OCI-M2 (cell line): ENCODE results near the gene BRCA1.
"Not testable (repeated sequence)": the region's sequence is repeated elsewhere in the genome, so short reads cannot be mapped to it uniquely, and the experiment has no call there.

ENCODE experiments used
- DNase-seq: peaks from one replicate; lab custom pipeline; 2025; ENCODE audit not compliant: unreplicated experiment; lab: John Stamatoyannopoulos, UW

BRCA1 gene

DNA sequence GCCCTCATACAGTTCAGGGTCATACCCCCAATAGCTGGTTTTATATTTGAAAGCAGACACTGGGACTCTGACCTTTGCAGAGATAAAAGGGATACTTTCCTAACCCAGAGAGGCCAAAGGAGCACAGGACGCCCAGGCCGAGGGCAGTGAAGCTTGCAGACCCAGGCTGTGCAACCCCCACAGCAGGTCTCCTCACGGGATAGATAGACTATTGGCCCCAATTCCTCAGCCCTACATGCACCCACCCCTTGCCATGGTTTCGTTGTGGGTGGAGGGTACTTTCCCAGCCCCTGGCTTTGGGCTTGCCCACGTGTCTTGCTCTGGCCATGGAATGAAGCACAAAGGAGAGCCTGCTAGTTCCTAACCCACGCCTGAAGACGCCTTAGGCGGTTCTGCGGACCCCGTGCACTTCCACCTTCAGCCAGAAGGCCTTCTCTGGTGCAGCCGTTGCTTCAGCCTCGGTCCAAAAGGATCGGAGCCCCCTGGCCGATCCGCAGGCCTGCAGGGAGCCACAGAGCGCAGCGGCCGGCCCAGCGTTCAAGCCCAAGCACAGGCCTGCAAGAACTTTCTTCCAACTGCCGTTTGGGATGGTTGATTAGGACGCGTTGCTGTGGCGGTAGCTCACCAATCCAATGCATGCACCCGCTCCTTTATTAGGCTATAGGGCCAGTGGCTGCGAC, 9.8 kb upstream of the BRCA1 start:
- DNase-seq, result no peak

DNA sequence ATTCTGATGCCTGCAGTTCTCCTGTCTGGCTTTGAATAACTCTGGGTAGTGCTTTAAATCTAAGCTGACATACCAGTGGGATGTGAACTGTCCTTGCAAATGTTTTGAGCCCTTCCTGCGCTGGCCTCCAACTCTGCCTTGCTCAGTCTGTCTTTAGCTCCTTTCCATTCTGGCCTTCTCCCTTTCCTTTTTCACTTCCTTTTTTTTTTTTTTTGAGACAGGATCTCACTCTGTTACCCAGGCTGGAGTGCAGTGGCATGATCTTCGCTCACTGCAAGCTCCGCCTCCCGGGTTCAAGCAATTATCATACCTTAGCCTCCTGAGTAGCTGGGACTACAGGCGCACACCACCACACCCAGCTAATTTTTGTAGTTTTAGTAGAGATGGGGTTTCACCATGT, 8.3 kb upstream of the BRCA1 start:
- DNase-seq, result not testable (repeated sequence)

- DNase-seq, result no peak
These were observed 7.0 kb upstream of the BRCA1 start for GRCh38 chr17:43132117-43132516.

DNA sequence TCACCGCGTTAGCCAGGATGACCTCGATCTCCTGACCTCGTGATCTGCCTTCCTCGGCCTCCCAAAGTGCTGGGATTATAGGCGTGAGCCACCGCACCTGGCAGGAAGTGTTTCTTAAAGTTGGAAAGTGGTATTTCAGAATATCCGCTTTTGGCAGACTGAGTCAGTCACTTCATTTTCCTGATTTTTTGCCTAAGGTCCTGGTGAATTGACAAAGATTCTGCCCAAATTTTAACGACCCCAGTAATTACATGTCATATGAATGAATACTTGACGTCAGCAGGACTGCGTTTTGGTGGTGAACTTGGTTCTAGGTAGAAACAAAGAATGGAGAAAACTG, 4.5 kb upstream of the BRCA1 start:
- DNase-seq, result no peak

- DNase-seq, result not testable (repeated sequence)
These were observed 2.2 kb upstream of the BRCA1 start for GRCh38 chr17:43127333-43127876.

- no peak for DNase-seq
These were observed 1.7 kb upstream of the BRCA1 start for GRCh38 chr17:43126911-43127290.

- no peak for DNase-seq
These were observed 1.1 kb upstream of the BRCA1 start for GRCh38 chr17:43125967-43126910.

- no peak for DNase-seq
These were observed 6.2 kb downstream of the BRCA1 start for GRCh38 chr17:43118679-43119615.

DNA sequence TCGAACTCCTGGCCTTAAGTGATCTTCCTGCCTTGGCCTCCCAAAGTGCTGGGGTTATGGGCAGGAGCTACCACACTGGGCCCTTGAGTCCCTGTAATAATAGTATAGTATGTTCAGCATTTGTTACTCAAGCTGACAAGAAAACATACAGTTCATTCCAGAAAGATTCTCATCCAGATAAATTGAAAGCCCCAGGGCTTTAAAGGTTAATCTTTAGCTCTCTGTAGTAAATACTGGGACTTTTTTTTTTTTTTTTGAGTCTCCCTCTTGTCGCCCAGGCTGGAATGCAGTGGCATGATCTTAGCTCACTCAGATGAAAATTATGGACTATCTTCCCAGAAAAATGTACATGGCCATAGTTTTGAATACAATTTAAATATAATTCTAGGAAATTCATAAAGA, 11.0 kb downstream of the BRCA1 start:
- no peak for DNase-seq

- no peak for DNase-seq
These were observed 18.6 kb downstream of the BRCA1 start for GRCh38 chr17:43106552-43106951.

DNA sequence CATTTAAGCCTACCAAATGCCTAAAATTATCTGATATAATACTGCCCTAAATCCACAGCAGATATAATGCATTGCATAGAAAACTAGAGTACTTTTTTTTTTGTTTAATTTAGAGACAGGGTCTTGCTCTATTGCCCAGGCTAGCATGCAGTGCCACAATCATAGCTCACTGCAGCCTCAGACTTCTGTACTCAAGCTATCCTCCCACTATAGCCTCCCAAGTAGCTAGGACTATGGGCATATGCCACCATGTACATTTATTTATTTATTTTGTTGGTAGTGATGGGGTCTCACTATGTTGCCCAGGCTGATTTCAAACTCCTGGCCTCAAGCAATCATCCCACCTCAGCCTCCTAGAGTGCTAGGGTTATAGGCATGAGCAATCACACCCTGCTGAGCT, 20.0 kb downstream of the BRCA1 start:
- no peak for DNase-seq

DNA sequence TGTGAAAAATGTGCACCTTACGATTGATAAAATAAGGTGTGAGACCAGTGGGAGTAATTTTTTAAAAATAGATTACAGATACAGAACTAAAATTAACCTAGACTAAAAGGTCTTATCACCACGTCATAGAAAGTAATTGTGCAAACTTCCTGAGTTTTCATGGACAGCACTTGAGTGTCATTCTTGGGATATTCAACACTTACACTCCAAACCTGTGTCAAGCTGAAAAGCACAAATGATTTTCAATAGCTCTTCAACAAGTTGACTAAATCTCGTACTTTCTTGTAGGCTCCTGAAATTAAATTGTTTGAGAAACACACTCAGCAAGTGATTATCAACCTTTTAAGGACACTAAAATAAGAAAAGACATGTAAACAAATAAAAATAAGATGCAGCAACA, 20.5 kb downstream of the BRCA1 start:
- DNase-seq, result no peak

DNA sequence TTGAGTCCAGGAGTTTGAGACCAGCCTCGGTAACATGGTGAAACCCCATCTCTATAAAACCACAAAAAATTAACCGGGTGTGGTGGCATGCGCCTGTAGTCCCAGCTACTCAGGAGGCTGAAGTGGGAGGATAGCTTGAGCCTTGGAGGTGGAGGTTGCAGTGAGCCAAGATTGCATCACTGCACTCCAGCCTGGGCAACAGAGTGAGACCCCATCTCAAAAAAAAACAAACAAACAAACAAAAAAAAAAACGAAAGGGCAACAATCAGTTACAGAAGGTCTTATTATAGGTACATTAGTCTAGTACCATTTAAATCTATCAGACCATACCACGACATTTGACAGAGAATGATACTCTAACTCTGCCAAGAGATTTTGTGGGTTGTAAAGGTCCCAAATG, 29.8 kb downstream of the BRCA1 start:
- DNase-seq, result not testable (repeated sequence)

DNA sequence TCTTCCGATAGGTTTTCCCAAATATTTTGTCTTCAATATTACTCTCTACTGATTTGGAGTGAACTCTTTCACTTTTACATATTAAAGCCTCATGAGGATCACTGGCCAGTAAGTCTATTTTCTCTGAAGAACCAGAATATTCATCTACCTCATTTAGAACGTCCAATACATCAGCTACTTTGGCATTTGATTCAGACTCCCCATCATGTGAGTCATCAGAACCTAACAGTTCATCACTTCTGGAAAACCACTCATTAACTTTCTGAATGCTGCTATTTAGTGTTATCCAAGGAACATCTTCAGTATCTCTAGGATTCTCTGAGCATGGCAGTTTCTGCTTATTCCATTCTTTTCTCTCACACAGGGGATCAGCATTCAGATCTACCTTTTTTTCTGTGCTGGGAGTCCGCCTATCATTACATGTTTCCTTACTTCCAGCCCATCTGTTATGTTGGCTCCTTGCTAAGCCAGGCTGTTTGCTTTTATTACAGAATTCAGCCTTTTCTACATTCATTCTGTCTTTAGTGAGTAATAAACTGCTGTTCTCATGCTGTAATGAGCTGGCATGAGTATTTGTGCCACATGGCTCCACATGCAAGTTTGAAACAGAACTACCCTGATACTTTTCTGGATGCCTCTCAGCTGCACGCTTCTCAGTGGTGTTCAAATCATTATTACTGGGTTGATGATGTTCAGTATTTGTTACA, 30.9 kb downstream of the BRCA1 start:
- DNase-seq, result no peak

DNA sequence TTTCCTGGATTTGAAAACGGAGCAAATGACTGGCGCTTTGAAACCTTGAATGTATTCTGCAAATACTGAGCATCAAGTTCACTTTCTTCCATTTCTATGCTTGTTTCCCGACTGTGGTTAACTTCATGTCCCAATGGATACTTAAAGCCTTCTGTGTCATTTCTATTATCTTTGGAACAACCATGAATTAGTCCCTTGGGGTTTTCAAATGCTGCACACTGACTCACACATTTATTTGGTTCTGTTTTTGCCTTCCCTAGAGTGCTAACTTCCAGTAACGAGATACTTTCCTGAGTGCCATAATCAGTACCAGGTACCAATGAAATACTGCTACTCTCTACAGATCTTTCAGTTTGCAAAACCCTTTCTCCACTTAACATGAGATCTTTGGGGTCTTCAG, 32.3 kb downstream of the BRCA1 start:
- no peak for DNase-seq

DNA sequence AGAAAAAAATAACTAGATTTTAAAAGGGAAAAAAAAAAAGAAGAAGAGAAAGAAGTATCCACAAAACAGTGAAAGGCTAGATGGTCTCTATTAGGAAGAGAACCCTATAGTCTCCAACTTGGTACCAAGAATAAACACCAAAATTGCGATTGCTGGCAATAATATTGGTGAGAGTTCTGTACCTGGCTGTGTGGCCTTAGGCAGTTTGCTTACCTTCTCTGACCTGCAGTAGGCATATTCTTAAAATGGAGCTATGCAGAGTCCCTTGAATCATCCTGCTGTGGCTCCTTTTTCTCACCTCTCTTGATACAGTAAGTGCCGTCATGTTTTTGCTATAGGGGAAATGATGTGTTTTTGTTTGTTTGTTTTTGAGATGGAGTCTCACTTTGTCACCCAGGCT, 35.1 kb downstream of the BRCA1 start:
- DNase-seq, result no peak

GRCh38 chr17:43085474-43085873, 39.7 kb downstream of the BRCA1 start:
- no peak for DNase-seq

DNA sequence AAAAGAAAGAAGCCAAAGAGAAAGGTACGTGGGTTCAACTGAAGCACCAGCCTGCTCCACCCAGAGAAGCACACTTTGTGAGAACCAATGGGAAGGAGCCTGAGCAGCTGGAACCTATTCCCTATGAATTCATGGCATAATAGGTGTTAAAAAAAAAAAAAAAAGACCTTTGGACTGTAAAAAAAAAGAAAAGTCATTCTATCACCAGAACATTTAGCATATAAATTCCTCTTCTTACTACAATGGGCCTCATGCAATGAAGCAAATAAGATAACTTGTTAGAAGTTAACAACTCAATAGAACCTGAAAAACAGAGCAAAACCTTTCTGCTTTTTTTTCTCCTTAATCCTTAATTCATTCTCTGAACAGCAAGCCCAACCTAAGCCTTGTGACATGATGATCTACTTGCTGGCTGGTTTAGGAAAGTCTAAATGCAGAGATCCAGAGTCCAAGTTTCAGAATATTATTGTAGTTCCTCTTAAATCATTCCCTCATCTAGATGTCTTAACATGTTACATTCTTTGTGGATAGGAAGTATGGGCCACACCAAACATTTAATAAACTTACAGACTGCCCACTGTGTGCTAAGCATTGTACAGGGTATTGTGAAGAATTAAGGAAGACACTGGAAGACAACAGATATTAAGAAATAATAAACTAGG, 45.4 kb downstream of the BRCA1 start:
- no peak for DNase-seq

DNA sequence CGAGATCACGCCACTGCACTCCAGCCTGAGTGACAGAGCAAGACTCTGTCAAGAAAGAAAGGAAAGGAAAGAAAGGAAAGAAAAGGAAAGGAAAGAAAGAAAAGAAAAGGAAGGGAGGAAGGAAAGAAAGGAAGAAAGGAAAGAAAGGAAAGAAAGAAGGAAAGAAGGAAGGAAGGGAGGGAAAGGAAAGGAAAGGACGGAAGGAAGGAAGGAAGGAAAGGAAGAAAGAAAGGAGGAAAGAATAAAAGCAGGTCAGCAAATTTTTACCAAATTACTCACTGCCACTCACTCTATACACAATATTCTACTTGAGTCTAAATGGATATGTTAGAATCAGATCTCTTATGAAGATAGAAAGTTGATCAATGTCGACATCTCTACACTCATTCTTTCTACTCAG, 50.3 kb downstream of the BRCA1 start:
- DNase-seq, result no peak

GRCh38 chr17:43070872-43071271, 54.3 kb downstream of the BRCA1 start:
- DNase-seq, result no peak
